ENCODE data around the gene SND1.
"Not testable (repeated sequence)": the region's sequence is repeated elsewhere in the genome, so short reads cannot be mapped to it uniquely, and the experiment has no call there.

SND1 gene

GRCh38 chr7:127828843-127829500, 177.0 kb downstream of the SND1 start:
- H3K27ac Mint-ChIP-seq = no peak overlapping the region
- H3K27me3 Mint-ChIP-seq (ENCODE audit: low read depth) = no peaks in the 10 kb centered on the region
- no peaks in the 10 kb centered on the region for H3K9me3 Mint-ChIP-seq
- peaks cover 6% of the 10 kb centered on the region for H3K36me3 Mint-ChIP-seq (ENCODE audit: low read depth)
- H3K4me3 Mint-ChIP-seq = no peak overlapping the region
- peaks cover 5% of the 10 kb centered on the region for H3K4me1 Mint-ChIP-seq (ENCODE audit: low read depth)
- no peak for DNase-seq (ENCODE audit: low spot score)

DNA sequence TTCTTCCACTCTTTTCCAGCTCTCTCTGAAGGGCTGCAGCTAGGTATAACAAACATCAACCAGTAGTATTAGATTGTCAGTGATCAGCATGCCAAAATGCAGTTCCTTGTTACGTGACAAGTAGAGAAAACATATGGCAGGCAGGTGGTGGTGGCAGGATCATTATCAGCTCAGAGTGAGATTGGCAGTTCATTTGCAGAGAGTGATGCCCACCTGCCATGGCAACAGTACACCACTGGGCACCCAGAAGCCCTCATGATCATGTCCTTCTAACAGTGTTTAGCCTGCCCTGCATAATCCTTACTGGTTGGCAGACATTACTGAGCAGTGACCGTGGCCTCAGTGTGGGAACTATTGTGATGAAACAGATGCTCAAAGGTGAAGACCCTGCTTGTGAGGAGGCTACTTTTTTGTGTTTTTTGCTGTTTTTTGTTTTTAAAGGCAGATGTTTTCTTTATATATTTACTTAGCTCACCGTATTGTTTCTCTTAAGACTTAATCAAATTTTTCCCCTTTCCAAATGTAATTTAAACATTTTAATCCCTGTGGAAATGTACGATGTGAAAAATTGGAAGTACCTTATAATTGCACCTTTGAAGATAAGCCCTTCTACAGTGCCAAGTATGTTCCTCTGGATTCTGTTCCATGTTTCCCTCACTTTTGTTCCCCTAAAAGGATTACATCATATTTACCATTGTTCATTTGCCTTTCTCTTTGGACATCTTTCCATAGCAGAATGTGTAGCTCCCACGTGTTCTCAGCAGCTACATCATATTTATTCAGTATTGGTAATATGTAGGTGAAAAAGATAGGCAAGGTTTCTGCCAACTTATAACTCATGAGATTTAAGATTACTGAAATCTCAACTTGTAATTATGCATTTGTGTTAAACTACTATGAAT, 179.6 kb downstream of the SND1 start:
- Mint-ChIP-seq H3K4me1 (ENCODE audit: low read depth) (peaks cover 2% of the 10 kb centered on the region), H3K36me3 (ENCODE audit: low read depth) (peaks cover 21% of the 10 kb centered on the region), H3K9me3 (peaks cover 15% of the 10 kb centered on the region), H3K4me3 (no peak overlapping the region), H3K27me3 (ENCODE audit: low read depth) (no peaks in the 10 kb centered on the region), H3K27ac (no peak overlapping the region)
- no peak for DNase-seq (ENCODE audit: low spot score)

DNA sequence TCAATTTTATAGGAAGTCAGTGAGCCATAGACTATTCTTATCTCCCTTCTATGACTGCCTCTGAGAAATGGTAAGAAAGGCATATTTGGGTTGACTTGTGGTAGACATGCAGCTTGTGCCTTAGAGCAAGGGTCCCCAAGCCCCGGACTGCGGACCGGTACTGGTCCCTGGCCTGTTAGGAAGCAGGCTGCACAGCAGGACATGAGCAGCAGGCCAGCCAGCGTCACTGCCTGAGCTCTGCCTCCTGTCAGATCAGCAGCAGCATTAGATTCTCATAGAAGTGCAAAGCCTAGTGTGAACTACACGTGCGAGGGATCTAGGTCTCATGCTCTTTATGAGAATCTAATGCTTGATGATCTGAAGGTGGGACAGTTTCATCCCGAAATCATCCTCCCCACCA, 180.6 kb downstream of the SND1 start:
- Mint-ChIP-seq H3K4me1 (ENCODE audit: low read depth) (peaks cover 2% of the 10 kb centered on the region), H3K9me3 (peaks cover 19% of the 10 kb centered on the region), H3K36me3 (ENCODE audit: low read depth) (peaks cover 24% of the 10 kb centered on the region), H3K27ac (no peak overlapping the region), H3K4me3 (no peak overlapping the region), H3K27me3 (ENCODE audit: low read depth) (no peaks in the 10 kb centered on the region)
- no peak for DNase-seq (ENCODE audit: low spot score)

- H3K4me1 Mint-ChIP-seq (ENCODE audit: low read depth) = peaks cover 2% of the 10 kb centered on the region
- H3K4me3 Mint-ChIP-seq = no peak overlapping the region
- DNase-seq (ENCODE audit: low spot score) = no peak
- H3K27ac Mint-ChIP-seq = no peak overlapping the region
- H3K36me3 Mint-ChIP-seq (ENCODE audit: low read depth) = peaks cover 31% of the 10 kb centered on the region
- no peaks in the 10 kb centered on the region for H3K27me3 Mint-ChIP-seq (ENCODE audit: low read depth)
- H3K9me3 Mint-ChIP-seq = peaks cover 25% of the 10 kb centered on the region
These were observed 181.6 kb downstream of the SND1 start for GRCh38 chr7:127833641-127834040.

DNA sequence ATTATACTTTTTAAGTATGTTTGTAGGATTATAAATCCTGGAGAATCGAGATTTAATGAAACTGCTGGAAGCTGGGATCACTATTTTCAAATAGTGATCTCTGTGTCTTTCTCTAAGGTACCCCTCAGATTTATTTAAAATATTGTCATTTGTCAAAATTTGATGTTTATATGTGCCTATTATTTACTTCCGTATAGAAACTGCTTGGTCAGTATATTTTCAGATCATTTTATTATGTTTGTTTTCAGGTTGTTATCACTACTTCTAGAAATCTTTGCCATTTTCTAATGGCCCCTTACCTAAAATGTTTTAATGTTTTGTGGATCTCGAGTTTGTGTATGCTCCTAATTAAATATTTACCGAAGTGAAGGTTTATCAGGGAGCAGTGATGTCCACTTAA, 183.7 kb downstream of the SND1 start:
- Mint-ChIP-seq H3K9me3 (peaks cover 25% of the 10 kb centered on the region), H3K4me3 (no peak overlapping the region), H3K27ac (no peak overlapping the region), H3K4me1 (ENCODE audit: low read depth) (peaks cover 3% of the 10 kb centered on the region), H3K36me3 (ENCODE audit: low read depth) (peaks cover 37% of the 10 kb centered on the region), H3K27me3 (ENCODE audit: low read depth) (no peaks in the 10 kb centered on the region)
- DNase-seq (ENCODE audit: low spot score) = no peak

DNA sequence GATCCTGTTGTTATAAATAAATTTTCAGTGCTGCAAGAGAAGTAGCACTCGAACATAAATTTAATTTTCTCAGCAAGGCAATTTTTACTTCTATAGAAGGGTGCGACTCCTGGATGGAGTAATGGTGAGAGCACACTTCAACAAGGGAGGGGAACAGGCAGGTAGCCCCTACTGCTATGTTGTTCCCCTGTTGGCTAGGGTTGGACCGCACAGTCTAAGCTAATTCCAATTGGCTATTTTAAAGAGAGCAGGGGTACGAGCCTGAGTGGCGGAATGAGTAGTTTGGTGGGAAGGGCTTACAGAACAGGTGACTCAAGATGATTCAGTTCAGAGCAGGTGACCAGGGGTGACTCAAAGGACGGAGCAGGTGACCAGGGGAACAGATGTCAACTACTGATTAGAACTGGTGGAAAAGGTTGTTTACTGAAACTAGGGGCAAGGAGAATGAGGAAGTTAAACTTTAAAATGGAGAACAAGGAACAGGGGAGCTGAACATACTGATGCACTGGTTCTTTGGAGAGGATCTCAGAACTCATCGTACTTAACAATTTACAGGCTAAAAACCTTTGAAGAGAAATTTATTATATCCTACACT, 185.9 kb downstream of the SND1 start:
- not testable (repeated sequence) for H3K27ac Mint-ChIP-seq; H3K4me1 Mint-ChIP-seq (ENCODE audit: low read depth)

GRCh38 chr7:127838816-127839415, 186.9 kb downstream of the SND1 start:
- peaks cover 31% of the 10 kb centered on the region for H3K36me3 Mint-ChIP-seq (ENCODE audit: low read depth)
- H3K4me1 Mint-ChIP-seq (ENCODE audit: low read depth) = peaks cover 3% of the 10 kb centered on the region
- H3K4me3 Mint-ChIP-seq = no peak overlapping the region
- H3K27ac Mint-ChIP-seq = no peak overlapping the region
- no peaks in the 10 kb centered on the region for H3K27me3 Mint-ChIP-seq (ENCODE audit: low read depth)
- H3K9me3 Mint-ChIP-seq = peaks cover 25% of the 10 kb centered on the region
- no peak for DNase-seq (ENCODE audit: low spot score)

More for the DNA sequence above, 185.9 kb downstream of the SND1 start:
- not testable (repeated sequence) for H3K27me3 Mint-ChIP-seq (ENCODE audit: low read depth); H3K4me3 Mint-ChIP-seq; DNase-seq (ENCODE audit: low spot score)
- peaks cover 25% of the 10 kb centered on the region for H3K9me3 Mint-ChIP-seq
- H3K36me3 Mint-ChIP-seq (ENCODE audit: low read depth) = peaks cover 32% of the 10 kb centered on the region

DNA sequence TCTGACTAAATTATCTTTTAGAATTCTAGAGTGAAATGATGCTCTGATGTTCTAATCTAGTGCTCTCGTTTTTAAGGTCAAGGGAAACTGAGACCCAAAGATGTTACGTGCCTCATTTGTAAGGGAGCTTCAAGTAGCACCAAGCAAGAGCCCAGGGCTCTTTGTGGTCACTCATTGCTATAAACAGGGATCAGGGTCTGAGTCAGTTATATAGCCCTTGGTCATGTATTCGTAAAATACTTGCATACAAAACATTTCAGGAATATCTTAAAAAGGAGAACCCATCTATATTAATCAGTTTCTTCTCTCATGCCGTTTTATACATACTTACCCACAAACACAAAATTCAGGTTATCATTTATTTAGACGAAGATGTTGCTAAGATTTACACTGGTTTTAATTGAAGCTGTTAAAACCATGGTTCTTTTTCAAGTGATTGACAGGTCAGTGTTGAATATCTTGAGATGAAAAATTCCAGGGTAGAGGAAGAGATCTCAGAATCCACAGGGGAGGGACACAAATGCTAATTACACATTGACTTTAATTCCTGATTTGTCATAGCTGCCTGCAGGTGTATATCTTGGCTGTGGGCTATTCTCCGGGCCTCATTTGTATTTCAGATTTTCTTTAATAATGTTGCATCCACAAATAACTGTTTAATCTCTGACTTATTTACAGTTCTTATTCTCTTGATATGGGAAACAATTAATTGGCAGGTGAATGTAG, 188.4 kb downstream of the SND1 start:
- peaks cover 35% of the 10 kb centered on the region for H3K36me3 Mint-ChIP-seq (ENCODE audit: low read depth)
- peaks cover 19% of the 10 kb centered on the region for H3K9me3 Mint-ChIP-seq
- peaks cover 7% of the 10 kb centered on the region for H3K4me1 Mint-ChIP-seq (ENCODE audit: low read depth)
- H3K4me3 Mint-ChIP-seq = no peak overlapping the region
- DNase-seq (ENCODE audit: low spot score) = no peak
- H3K27ac Mint-ChIP-seq = no peak overlapping the region
- H3K27me3 Mint-ChIP-seq (ENCODE audit: low read depth) = no peaks in the 10 kb centered on the region

- peaks cover 31% of the 10 kb centered on the region for H3K36me3 Mint-ChIP-seq (ENCODE audit: low read depth)
- H3K27me3 Mint-ChIP-seq (ENCODE audit: low read depth) = no peaks in the 10 kb centered on the region
- H3K27ac Mint-ChIP-seq = no peak overlapping the region
- peaks cover 17% of the 10 kb centered on the region for H3K4me1 Mint-ChIP-seq (ENCODE audit: low read depth)
- no peak overlapping the region for H3K4me3 Mint-ChIP-seq
- no peak for DNase-seq (ENCODE audit: low spot score)
- H3K9me3 Mint-ChIP-seq = no peaks in the 10 kb centered on the region
These were observed 192.2 kb downstream of the SND1 start for GRCh38 chr7:127844165-127844564.

- Mint-ChIP-seq H3K27ac (no peak overlapping the region), H3K4me3 (no peak overlapping the region), H3K9me3 (no peaks in the 10 kb centered on the region), H3K27me3 (ENCODE audit: low read depth) (no peaks in the 10 kb centered on the region), H3K36me3 (ENCODE audit: low read depth) (peaks cover 38% of the 10 kb centered on the region), H3K4me1 (ENCODE audit: low read depth) (peaks cover 22% of the 10 kb centered on the region)
- DNase-seq (ENCODE audit: low spot score) = no peak
These were observed 192.8 kb downstream of the SND1 start for GRCh38 chr7:127844707-127845331.

DNA sequence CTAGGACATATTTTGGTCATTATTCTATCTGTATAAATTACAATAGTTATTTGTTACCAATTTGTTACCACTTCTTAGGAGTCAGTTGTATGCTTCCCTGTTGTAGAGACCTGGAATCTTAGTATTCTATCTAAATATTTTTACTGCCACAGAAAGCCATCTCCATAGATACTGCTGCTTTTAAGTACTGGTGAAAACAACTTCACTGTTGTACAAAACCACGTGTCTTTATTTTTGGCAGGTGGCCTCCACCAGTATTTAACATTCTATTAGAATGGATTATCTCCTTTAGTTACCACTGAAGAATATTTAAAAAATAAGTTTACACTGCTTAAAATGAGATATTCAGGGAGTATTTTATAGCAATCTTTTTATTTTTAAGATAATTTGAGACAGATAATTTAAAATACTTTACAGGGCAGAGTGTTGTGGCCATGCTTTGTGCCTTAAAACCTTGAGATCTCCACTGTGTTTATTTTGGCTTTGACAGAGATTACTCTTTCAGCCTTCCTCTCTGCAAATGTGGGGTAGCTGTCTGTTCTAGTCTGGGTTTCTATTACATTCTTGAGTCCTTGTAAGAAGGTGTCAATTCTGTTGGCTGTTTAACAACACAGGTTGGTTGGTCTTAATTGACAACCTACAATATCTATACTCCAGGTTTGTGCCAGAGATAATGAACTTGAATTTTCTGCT, 193.7 kb downstream of the SND1 start:
- peaks cover 44% of the 10 kb centered on the region for H3K36me3 Mint-ChIP-seq (ENCODE audit: low read depth)
- H3K27me3 Mint-ChIP-seq (ENCODE audit: low read depth) = no peaks in the 10 kb centered on the region
- H3K27ac Mint-ChIP-seq = no peak overlapping the region
- H3K9me3 Mint-ChIP-seq = no peaks in the 10 kb centered on the region
- no peak overlapping the region for H3K4me3 Mint-ChIP-seq
- DNase-seq (ENCODE audit: low spot score) = no peak
- peaks cover 29% of the 10 kb centered on the region for H3K4me1 Mint-ChIP-seq (ENCODE audit: low read depth)

DNA sequence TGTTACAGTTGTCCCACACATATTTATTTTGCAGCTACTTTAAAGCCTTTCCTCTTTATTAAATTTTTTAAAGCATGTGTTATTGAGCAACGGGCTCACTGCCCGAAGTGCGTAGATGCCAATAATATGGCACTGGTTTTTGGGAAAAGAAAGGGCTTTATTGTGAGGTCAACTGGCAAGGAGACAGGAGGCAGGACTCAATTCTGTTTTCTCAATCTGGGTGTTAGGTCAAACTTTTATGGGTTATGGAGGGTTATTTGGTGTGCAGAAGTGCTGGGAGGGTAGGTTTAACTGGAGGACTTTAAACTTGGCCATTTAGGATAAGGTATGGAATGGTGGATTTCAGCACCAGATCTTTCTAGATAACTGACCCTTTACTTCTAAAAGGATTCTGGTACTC, 195.6 kb downstream of the SND1 start:
- Mint-ChIP-seq H3K4me3 (no peak overlapping the region), H3K9me3 (no peaks in the 10 kb centered on the region), H3K36me3 (ENCODE audit: low read depth) (peaks cover 49% of the 10 kb centered on the region), H3K4me1 (ENCODE audit: low read depth) (peaks cover 31% of the 10 kb centered on the region), H3K27me3 (ENCODE audit: low read depth) (no peaks in the 10 kb centered on the region), H3K27ac (no peak overlapping the region)
- no peak for DNase-seq (ENCODE audit: low spot score)

DNA sequence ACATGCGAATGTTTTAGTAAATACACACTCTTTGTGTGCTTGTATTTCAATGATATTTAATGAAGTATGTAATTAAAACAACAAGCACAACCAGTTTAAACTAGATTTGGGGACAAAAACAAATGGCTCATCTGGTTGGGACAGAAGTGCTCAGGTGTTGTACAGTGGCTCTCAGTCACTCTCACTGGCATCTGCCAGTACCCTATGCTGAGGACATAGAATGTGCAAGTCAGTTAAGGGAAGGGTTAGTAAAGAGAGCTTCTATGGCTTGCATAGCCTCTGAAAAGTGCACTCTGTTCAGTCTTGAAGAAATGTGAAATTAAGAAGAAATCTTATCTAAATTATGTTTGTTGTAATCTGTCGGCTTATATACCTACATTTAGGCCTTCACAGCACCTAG, 196.2 kb downstream of the SND1 start:
- Mint-ChIP-seq H3K4me1 (ENCODE audit: low read depth) (peaks cover 36% of the 10 kb centered on the region), H3K36me3 (ENCODE audit: low read depth) (peaks cover 52% of the 10 kb centered on the region), H3K27ac (no peak overlapping the region), H3K4me3 (no peak overlapping the region), H3K27me3 (ENCODE audit: low read depth) (no peaks in the 10 kb centered on the region), H3K9me3 (no peaks in the 10 kb centered on the region)
- no peak for DNase-seq (ENCODE audit: low spot score)
